ENCODE measurements around the gene XRN2.
A peak's percentile ranks its signal among the peaks of the same experiment; 100 is the strongest.
"Not testable (repeated sequence)": the region's sequence is repeated elsewhere in the genome, so short reads cannot be mapped to it uniquely, and the experiment has no call there.

XRN2 gene

GRCh38 chr20:21391972-21392352 lies 88.8 kb downstream of the XRN2 start:
- DNase-seq: no peak

GRCh38 chr20:21393166-21393565 lies 90.0 kb downstream of the XRN2 start:
- no peak for DNase-seq

GRCh38 chr20:21393816-21394519 lies 90.8 kb downstream of the XRN2 start:
- no peak for DNase-seq

GRCh38 chr20:21394551-21394950 lies 91.4 kb downstream of the XRN2 start:
- DNase-seq: no peak

- DNase-seq: no peak
Observed at GRCh38 chr20:21395051-21395665, 92.0 kb downstream of the XRN2 start.

GRCh38 chr20:21395666-21396598 lies 92.8 kb downstream of the XRN2 start:
- DNase-seq: peak; percentile 55

GRCh38 chr20:21396599-21397340 lies 93.6 kb downstream of the XRN2 start:
- no peak for DNase-seq

- DNase-seq: no peak
Observed at GRCh38 chr20:21397341-21398108, 94.4 kb downstream of the XRN2 start, which contains the start of gene NKX2-4. Gene NKX2-4, minus strand, starts transcription at chr20:21397526. Its CDS starts 127 bp downstream, at chr20:21397399.

GRCh38 chr20:21398109-21399004 lies 95.2 kb downstream of the XRN2 start:
- DNase-seq: no peak

GRCh38 chr20:21399005-21399475 lies 95.9 kb downstream of the XRN2 start:
- no peak for DNase-seq

GRCh38 chr20:21411725-21412124 lies 108.6 kb downstream of the XRN2 start:
- no peak for DNase-seq

GRCh38 chr20:21413996-21414395 lies 110.9 kb downstream of the XRN2 start:
- DNase-seq: not testable (repeated sequence)

GRCh38 chr20:21419147-21419546 lies 116.0 kb downstream of the XRN2 start:
- DNase-seq: not testable (repeated sequence)

- DNase-seq: no peak
Observed at GRCh38 chr20:21421601-21422236, 118.6 kb downstream of the XRN2 start.

- not testable (repeated sequence) for DNase-seq
Observed at GRCh38 chr20:21423712-21424111, 120.6 kb downstream of the XRN2 start.

- no peak for DNase-seq
Observed at GRCh38 chr20:21424846-21425245, 121.7 kb downstream of the XRN2 start.

- no peak for DNase-seq
Observed at GRCh38 chr20:21430020-21430419, 126.9 kb downstream of the XRN2 start.

- no peak for DNase-seq
Observed at GRCh38 chr20:21432911-21433310, 129.8 kb downstream of the XRN2 start.

GRCh38 chr20:21433329-21433890 lies 130.3 kb downstream of the XRN2 start:
- no peak for DNase-seq

GRCh38 chr20:21435576-21435975 lies 132.4 kb downstream of the XRN2 start:
- DNase-seq: no peak

All from activated CD4-positive, alpha-beta T cell treated with anti-CD3 and anti-CD28 coated beads, Interleukin-10, Interleukin-2, amounts not matched to agents 100 ng/mL and 50 ng/mL, durations not matched to agents 16 hours and 8 hours (primary cell).